Measurements from ENCODE around the gene TMED5.
"Not testable (repeated sequence)": the region's sequence is repeated elsewhere in the genome, so short reads cannot be mapped to it uniquely, and the experiment has no call there.

Gene TMED5

DNA sequence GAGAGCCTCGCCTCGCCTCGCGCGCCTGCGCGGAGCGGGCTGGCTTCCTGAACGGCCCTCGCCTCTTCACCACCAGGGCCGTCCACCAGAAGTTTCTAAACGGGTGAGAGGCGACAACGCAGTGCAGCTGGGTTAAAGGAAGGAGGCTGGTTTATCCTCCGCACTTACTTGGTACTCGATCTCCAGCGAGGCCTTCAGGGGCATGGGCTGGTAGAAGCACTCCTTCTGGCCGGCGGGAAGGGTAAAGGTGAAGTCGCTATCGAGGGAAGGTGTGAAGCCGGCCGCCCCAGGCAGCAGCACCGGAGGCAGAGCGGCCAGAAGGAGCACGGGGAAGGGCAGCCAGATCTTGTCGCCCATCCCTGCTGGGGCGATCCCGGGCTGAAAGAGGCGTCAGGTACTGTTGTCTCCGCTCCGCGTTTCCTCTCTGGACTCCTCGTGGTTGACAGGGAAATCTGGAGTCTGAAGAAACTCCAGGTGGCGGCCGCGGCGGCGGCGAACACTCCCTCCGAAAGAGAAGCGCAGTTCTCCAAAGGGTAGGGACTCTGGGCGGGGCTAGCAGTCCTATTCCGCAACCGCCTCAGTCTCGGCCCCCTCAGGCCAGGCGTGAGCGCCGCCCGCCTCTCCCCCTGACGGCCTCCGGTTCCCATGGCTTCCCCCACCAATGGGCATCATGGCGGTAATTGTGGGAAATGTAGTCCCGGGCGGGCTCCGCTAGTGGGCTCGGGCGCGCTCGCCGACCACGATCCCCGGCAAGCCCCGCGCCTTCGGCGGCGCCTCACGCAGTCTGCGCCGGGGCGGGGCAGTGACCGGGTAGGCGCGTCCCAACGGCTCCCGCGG is at the start of gene TMED5:
Gene TMED5, minus strand, starts transcription at position 528 of the 837 bp plus-strand sequence. Its CDS starts 171 bp downstream, at position 357.
- peak; percentile 99 for DNase-seq (ENCODE audit: low read depth)
- TF ChIP-seq, protein P1, sequence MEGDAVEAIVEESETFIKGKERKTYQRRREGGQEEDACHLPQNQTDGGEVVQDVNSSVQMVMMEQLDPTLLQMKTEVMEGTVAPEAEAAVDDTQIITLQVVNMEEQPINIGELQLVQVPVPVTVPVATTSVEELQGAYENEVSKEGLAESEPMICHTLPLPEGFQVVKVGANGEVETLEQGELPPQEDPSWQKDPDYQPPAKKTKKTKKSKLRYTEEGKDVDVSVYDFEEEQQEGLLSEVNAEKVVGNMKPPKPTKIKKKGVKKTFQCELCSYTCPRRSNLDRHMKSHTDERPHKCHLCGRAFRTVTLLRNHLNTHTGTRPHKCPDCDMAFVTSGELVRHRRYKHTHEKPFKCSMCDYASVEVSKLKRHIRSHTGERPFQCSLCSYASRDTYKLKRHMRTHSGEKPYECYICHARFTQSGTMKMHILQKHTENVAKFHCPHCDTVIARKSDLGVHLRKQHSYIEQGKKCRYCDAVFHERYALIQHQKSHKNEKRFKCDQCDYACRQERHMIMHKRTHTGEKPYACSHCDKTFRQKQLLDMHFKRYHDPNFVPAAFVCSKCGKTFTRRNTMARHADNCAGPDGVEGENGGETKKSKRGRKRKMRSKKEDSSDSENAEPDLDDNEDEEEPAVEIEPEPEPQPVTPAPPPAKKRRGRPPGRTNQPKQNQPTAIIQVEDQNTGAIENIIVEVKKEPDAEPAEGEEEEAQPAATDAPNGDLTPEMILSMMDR (IDR thresholded peaks at IDR 0.05; ENCODE audit: insufficient read depth, low read depth, low read length, missing control alignments): no peak
- H3K4me3 ChIP-seq (ENCODE audit: low read depth, low read length): peak within 1 kb of the TSS; percentile 73

DNA sequence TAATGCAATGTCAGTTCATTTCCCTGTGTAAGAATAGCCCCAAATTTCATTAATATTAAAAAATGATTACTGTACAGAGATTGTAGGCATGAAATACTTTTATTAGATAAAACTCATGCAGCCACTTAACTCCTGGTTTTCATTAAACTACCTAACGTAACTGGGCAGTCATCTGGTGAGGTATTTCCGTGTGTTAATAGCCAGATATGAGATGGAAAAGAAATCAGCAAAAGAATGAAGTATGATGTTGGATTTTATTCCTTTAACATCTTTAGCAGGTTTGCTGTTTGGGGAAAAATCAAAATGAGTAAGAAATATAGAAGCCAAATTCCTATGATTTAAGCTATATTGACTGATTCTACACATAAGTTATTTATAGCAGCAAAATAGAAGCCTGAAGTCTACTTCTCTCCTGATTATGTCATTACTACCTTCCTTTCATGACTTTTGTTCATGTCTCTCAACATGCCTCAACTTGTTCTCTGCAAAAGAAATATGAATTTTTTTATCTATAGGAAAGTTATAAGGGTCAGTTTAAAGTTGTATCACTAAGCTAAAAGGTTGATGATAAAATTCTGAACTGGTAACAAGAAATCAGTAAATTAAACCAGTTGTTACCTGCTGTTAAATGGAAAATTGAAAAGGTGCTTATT is 42.9 kb upstream of the TMED5 start:
- no peak overlapping the region for H3K4me3 ChIP-seq (ENCODE audit: low read depth, low read length)
- TF ChIP-seq, protein P1 (IDR thresholded peaks at IDR 0.05; ENCODE audit: insufficient read depth, low read depth, low read length, missing control alignments): no peak
- no peak for DNase-seq (ENCODE audit: low read depth)

DNA sequence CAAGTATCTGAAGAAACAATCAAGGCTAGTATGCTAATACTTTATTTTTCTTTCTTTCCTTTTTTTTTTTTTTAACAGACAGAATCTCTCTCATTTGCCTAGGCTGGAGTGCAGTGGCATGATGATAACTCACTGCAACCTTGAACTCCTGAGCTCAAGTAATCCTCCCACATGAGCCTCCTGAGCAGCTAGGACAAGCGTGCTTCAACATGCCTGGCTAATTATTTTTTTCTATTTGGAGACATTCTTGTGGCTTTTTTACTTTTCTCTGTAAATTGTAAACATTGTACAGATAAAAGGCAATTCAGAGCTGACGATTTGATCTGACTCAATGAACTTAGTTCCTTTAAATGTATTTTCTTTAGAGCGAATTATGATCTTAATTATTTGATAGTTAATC is 41.7 kb upstream of the TMED5 start:
- TF ChIP-seq, protein P1 (IDR thresholded peaks at IDR 0.05; ENCODE audit: insufficient read depth, low read depth, low read length, missing control alignments): no peak
- no peak for DNase-seq (ENCODE audit: low read depth)
- no peak overlapping the region for H3K4me3 ChIP-seq (ENCODE audit: low read depth, low read length)

DNA sequence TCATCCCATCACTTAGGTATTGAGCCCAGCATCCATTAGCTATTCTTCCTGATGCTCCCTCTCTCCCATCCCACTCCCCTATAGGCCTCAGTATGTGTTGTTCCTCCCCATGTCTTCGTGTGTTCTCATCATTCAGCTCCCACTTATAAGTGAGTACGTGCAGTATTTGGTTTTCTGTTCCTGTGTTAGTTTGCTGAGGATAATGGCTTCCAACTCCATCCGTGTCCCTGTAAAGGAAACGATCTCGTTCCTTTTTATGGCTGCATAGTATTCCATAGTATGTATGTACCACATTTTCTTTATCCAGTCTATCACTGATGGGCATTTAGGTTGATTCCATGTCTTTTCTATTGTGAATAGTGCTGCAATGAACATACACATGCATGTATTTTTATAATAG is 40.5 kb upstream of the TMED5 start:
- not testable (repeated sequence) for H3K4me3 ChIP-seq (ENCODE audit: low read depth, low read length); DNase-seq (ENCODE audit: low read depth)

DNA sequence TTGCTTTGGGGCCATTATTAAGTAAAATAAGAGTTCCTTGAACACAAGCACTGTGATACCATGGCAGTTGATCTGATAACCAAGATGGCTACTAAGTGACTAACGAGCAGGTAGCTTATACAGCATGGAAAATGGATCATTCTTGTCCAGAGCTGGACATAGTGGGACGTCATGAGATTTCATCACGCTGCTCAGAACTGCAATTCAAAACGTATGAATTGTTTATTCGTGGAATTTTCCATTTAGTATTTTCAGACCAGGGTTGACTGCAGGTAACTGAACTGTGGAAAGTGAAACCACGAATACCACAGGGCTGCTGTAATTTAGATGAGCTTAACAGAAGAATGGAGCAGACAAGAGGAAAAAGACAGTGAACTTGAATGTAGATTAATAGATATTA is 39.2 kb upstream of the TMED5 start:
- TF ChIP-seq, protein P1 (IDR thresholded peaks at IDR 0.05; ENCODE audit: insufficient read depth, low read depth, low read length, missing control alignments): no peak
- peak; percentile 23 for DNase-seq (ENCODE audit: low read depth)
- peak overlapping the region; percentile 32; the same call in 1 of the 2 replicates for H3K4me3 ChIP-seq (ENCODE audit: low read depth, low read length)

DNA sequence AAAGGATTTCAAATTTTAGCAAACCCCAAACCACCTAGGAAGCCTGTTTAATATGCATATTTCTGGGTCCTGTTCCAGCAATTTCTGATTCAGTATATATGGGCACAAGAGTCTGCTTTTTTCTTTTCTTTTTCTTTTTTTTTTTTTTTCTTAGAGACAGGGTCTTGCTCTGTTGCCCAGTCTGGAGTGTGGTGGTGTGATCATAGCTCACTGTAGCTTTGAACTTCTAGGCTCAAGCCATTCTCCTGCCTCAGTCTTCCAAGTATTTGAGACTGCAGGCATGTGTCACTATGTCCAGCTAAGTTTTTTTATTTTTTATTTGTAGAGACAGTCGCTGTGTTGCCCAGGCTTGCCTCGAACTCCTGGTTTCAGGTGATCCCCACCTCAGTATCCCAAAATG is 35.1 kb upstream of the TMED5 start:
- no peak for DNase-seq (ENCODE audit: low read depth)
- H3K4me3 ChIP-seq (ENCODE audit: low read depth, low read length): no peak overlapping the region
- TF ChIP-seq, protein P1 (IDR thresholded peaks at IDR 0.05; ENCODE audit: insufficient read depth, low read depth, low read length, missing control alignments): no peak

DNA sequence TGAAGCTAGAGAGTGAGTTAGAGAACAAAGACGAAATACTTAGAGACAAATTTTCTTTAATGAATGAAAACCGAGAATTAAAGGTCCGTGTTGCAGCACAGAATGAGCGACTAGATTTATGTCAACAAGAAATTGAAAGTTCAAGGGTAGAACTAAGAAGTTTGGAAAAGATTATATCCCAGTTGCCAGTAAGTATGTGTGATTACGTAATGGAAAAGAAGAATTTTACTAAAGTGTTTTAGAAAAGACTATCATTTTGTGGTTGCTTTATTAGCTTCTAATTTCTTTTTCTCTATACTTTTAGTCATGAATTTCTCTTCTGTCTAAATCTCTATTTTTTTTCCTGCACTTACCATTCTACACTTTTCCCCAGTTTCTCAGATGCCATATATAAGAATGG is 27.0 kb upstream of the TMED5 start:
- no peak overlapping the region for H3K4me3 ChIP-seq (ENCODE audit: low read depth, low read length)
- TF ChIP-seq, protein P1 (IDR thresholded peaks at IDR 0.05; ENCODE audit: insufficient read depth, low read depth, low read length, missing control alignments): no peak
- no peak for DNase-seq (ENCODE audit: low read depth)
